GM13977 (cell line): Measurements from ENCODE around the gene IRF2BP2.

ENCODE experiments used
- DNase-seq: peaks from one replicate; pipeline ENCODE4 v3.0.0; 2012; ENCODE audit warnings: low spot score
- CTCF ChIP-seq: IDR thresholded peaks from 2 replicates; pipeline ENCODE4 v1.5.1; 2012; ENCODE audit warnings: mild to moderate bottlenecking, control low read depth; ENCODE audit not compliant: insufficient read depth; ENCODE audit errors: extremely low read depth, missing control alignments
- in situ Hi-C: fragments of 300-500 bp; cut with MboI; formaldehyde crosslinking; loops from one replicate; pipeline ENCODE4 v1.12.0; 2022; ENCODE audit warnings: low sequenced_read_pairs, low pct_unique_long_range_greater_than_20kb, mixed read lengths, inconsistent platforms; ENCODE audit not compliant: unreplicated experiment

The IRF2BP2 gene

GRCh38 chr1:234601301-234602017 lies 8.5 kb downstream of the IRF2BP2 start:
- no peak for TF ChIP-seq CTCF
- in situ Hi-C loops: no loop called here
- DNase-seq: peak; percentile 70

GRCh38 chr1:234600418-234601281 lies 9.3 kb downstream of the IRF2BP2 start:
- in situ Hi-C loops: no loop called here
- no peak for TF ChIP-seq CTCF
- peak; percentile 44 for DNase-seq

GRCh38 chr1:234599617-234600417 lies 10.2 kb downstream of the IRF2BP2 start:
- DNase-seq: peak; percentile 90
- no peak for TF ChIP-seq CTCF
- in situ Hi-C loops: loop anchor here (10.0 kb wide), 2 partner anchors 95 to 485 kb away; no protein-coding TSS in a partner anchor

- no peak for TF ChIP-seq CTCF
- in situ Hi-C loops: loop anchor here (10.0 kb wide), 2 partner anchors 94 to 486 kb away; no protein-coding TSS in a partner anchor
- DNase-seq: no peak
Observed at GRCh38 chr1:234598974-234599616, 10.9 kb downstream of the IRF2BP2 start.

GRCh38 chr1:234597894-234598293 lies 12.1 kb downstream of the IRF2BP2 start:
- in situ Hi-C loops: loop anchor here (10.0 kb wide), 2 partner anchors 93 to 487 kb away; no protein-coding TSS in a partner anchor
- TF ChIP-seq CTCF: peak; percentile 73
- DNase-seq: peak; percentile 65
